HG02763 (cell line): ENCODE measurements around the gene IFTAP.

Experiments
- ATAC-seq: cut with Tn5 transposase; IDR thresholded peaks from one replicate; pipeline ENCODE4 v1.9.1; 2021; ENCODE audit warnings: mild to moderate bottlenecking, moderate library complexity; ENCODE audit not compliant: unreplicated experiment

Gene IFTAP

GRCh38 chr11:36703055-36703404, 108.7 kb downstream of the IFTAP start:
- peak; percentile 38 for ATAC-seq
